ENCODE results near the gene FRMD4A. TPM values are rescaled to one million over a fixed set of nuclear protein-coding genes. Genes with fewer than 3 reads are reported as not detected.

The FRMD4A gene
- total RNA-seq, 1 experiment from 2014 or later: 63.4 TPM

DNA sequence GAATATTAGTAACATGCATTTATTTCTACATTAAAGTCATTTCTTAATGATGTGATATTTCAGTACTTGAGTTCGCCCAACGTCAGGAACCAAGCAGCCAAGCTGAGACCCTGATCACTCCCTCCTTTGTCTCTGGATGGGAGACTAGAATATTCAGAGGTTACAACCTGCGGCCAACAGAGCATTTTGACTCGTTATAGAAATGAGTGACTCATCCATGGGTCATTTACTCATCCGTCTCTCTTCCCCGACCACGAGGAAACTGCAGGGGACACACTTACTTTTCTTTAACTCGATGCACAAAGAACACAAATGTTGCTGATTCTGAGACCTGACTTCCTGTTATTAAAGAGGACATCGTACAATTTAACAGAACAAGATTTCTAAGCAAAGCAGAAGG lies 343.3 kb downstream of the FRMD4A start:
- in situ Hi-C loops (cut with HindIII; ENCODE audit: low sequenced_read_pairs): no loop called here
- no peak for DNase-seq (ENCODE audit: low spot score)

DNA sequence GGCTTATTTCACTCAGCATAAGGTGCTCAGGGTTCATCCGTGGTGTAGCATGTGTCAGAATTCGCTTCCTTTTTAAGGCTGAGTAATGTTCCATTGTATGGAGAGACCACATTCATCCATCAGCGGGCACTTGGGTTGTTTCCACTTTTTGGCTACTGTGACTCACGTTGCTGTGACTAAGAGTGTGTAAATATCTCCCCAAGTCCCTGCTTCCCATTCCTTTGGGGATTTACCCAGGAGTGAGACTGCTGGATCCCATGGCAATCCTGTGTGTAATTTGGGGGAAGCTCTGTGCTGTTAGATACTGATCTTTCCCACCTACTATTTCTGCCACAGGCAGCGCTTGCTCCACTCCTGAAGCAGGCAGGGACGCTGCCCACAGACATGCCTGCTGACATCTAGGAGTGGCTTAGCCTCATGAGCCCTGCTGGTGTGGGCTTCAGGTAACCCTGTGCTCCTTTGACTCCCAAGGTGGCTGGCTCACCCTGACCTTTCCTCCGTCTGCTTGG lies 346.0 kb downstream of the FRMD4A start:
- in situ Hi-C loops (cut with HindIII; ENCODE audit: low sequenced_read_pairs): no loop called here
- no peak for DNase-seq (ENCODE audit: low spot score)

DNA sequence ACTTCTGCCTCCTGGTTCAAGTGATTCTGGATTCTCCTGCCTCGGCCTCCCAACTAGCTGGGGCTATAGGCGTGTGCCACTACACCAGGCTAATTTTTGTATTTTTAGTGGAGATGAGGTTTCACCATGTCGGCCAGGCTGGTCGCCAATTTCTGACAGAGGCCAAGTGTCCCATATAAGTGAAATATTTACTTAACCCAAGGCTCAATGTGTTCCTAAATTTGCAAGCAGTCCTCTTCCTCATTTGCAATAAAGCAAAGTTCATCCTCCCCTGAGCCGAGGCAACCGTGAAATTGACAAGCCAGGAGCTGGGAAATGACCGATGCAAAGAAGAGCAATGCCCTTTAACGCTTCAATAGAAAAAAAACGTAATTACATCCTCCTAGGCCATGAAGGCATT lies 347.7 kb downstream of the FRMD4A start:
- in situ Hi-C loops (cut with HindIII; ENCODE audit: low sequenced_read_pairs): no loop called here
- DNase-seq (ENCODE audit: low spot score): no peak

DNA sequence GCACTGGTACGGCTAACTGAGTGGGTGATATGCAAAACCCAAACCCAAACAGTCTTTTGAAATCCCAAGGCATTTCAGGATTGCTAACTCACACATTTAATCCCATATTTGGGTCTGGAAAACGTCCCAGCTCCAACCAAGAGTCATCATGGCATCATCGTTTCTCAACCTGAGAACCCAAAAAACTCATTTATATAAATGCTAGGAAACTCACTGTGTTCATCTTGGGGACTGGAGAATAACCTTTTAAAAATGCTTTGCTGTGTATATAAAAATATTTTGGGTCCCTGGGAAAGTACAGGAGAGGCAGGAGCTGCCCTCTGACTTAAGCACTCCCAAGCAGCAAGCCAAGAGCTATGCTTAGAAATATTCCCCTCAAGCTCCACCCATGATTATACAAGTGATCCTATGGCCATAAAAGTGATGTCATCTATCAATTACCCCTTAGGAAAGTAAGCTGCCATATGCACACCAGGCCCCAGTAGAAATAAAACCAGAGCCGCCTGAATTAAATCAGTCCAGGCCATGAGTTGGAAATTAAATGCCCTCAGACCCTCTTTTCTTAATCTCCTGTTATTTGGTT lies 352.1 kb downstream of the FRMD4A start:
- no peak for DNase-seq (ENCODE audit: low spot score)
- in situ Hi-C loops (cut with HindIII; ENCODE audit: low sequenced_read_pairs): no loop called here

- no peak for DNase-seq (ENCODE audit: low spot score)
- in situ Hi-C loops (cut with HindIII; ENCODE audit: low sequenced_read_pairs): no loop called here
Measured at GRCh38 chr10:13977861-13978532, 352.7 kb downstream of the FRMD4A start.

DNA sequence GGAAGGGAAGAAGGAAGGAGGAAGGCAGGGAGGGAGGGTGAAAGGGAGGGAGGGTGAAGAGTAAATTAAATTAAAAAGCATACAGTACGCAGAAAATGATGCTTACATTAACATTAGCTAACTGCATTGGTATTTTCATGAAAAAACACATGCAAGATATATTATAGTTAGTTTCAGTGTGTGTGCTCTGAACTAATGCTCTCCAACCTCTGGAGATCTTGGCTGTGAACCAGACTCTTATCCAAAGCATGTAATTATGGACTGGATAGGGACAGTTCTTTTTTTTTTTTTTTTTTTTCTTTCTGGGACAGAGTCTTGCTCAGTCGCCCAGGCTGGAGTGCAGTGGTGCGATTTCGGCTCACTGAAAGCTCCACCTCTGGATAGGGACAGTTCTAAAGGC lies 357.0 kb downstream of the FRMD4A start:
- DNase-seq (ENCODE audit: low spot score): no peak
- in situ Hi-C loops (cut with HindIII; ENCODE audit: low sequenced_read_pairs): no loop called here

GRCh38 chr10:13972609-13973008 lies 358.1 kb downstream of the FRMD4A start:
- no peak for DNase-seq (ENCODE audit: low spot score)

GRCh38 chr10:13971601-13972475 lies 358.9 kb downstream of the FRMD4A start:
- peak; percentile 47 for DNase-seq (ENCODE audit: low spot score)
- in situ Hi-C loops (cut with HindIII; ENCODE audit: low sequenced_read_pairs): no loop called here

More at GRCh38 chr10:13972609-13973008, 358.1 kb downstream of the FRMD4A start:
- in situ Hi-C loops (cut with HindIII; ENCODE audit: low sequenced_read_pairs): no loop called here

GRCh38 chr10:13970957-13971353 lies 359.8 kb downstream of the FRMD4A start:
- in situ Hi-C loops (cut with HindIII; ENCODE audit: low sequenced_read_pairs): no loop called here
- DNase-seq (ENCODE audit: low spot score): no peak

DNA sequence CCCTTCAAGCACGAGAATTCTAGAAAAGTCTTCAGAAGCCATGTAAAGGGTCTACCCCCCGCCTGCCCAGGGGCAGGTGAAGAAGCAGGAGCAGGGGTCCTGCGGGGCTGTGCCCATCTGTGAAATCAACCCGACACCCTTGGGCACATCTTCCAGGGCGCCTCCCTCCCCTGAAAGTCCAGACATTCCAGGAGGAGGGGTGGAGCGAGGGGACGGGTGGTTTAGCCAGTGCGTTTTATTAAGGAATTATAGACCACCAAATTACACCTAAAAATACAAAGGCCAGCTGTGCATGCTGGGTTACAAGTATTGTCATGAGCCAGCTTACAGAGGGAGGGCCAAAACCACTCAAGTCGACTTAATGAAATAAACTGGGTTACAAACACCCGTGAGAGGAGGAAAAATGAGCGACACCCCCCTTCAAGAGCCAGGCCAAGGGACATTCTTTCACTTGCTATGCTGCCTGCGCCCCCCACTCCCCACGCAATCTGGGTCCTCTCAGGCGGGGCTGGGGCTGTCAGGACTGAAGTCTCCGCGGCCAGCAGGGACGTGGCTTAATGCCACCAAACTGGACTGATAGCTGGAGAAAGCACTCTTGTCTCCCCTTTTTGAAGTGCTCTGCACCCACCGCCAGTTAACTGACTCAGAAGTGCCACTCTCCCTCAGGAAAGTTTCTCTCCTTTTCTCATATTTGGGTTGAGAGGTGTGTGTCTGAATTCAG lies 360.3 kb downstream of the FRMD4A start:
- in situ Hi-C loops (cut with HindIII; ENCODE audit: low sequenced_read_pairs): no loop called here
- DNase-seq (ENCODE audit: low spot score): no peak

- no peak for DNase-seq (ENCODE audit: low spot score)
- in situ Hi-C loops (cut with HindIII; ENCODE audit: low sequenced_read_pairs): no loop called here
Measured at GRCh38 chr10:13969792-13970140, 361.0 kb downstream of the FRMD4A start.

DNA sequence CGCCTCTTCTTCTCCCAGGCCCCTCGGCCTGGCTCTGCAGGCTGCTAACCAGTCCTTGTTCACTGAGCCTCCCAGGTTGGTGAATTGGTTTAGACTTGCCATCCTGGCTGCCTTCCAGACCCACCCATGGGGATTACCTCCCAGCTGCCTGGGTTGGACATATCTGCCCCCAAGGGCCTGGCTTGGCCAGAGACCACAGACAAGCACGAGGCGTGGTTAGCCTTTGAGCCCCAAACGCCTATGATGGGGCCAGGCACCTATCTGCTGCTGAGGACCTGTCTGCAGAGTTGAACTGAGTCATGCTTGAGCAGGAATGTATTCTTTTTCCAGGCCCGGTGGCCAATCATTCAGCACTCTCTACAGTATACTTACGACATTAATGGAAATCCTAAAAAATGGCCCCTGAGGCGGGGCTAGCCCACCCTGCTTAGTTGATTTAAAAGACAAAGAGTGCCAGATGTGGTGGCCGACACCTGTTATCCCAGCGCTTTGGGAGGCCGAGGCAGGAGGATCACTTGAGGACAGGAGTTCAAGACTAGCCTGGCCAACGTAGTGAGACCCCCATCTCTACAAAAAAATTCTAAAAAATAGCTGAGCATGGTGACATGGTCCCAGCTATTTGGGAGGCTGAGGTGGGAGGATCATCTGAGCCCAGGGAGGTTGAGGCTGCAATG lies 361.5 kb downstream of the FRMD4A start:
- in situ Hi-C loops (cut with HindIII; ENCODE audit: low sequenced_read_pairs): no loop called here

DNA sequence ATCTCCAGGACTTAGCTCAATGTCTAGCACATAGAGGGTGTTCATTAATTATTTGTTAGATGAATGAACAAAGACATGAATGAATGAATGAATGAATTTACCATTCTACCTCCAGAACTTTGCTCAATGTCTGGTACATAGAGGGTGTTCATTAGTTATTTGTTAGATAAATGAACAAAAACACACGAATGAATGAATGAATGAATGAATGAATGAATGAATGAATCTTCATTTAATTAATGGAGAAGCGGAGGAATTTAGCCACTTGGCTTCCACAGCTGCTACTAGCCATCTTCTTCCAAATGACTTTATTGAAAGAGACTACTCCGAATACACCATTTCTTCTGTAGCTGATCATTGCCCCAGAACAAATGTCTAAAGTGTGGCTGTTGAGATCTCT lies 368.9 kb downstream of the FRMD4A start:
- in situ Hi-C loops (cut with HindIII; ENCODE audit: low sequenced_read_pairs): no loop called here
- DNase-seq (ENCODE audit: low spot score): no peak

More for the DNA sequence above, 361.5 kb downstream of the FRMD4A start:
- DNase-seq (ENCODE audit: low spot score): no peak

GRCh38 chr10:13961097-13961496 lies 369.6 kb downstream of the FRMD4A start:
- in situ Hi-C loops (cut with HindIII; ENCODE audit: low sequenced_read_pairs): no loop called here
- peak; percentile 15 for DNase-seq (ENCODE audit: low spot score)

- no peak for DNase-seq (ENCODE audit: low spot score)
- in situ Hi-C loops (cut with HindIII; ENCODE audit: low sequenced_read_pairs): no loop called here
Measured at GRCh38 chr10:13960603-13961002, 370.1 kb downstream of the FRMD4A start.

DNA sequence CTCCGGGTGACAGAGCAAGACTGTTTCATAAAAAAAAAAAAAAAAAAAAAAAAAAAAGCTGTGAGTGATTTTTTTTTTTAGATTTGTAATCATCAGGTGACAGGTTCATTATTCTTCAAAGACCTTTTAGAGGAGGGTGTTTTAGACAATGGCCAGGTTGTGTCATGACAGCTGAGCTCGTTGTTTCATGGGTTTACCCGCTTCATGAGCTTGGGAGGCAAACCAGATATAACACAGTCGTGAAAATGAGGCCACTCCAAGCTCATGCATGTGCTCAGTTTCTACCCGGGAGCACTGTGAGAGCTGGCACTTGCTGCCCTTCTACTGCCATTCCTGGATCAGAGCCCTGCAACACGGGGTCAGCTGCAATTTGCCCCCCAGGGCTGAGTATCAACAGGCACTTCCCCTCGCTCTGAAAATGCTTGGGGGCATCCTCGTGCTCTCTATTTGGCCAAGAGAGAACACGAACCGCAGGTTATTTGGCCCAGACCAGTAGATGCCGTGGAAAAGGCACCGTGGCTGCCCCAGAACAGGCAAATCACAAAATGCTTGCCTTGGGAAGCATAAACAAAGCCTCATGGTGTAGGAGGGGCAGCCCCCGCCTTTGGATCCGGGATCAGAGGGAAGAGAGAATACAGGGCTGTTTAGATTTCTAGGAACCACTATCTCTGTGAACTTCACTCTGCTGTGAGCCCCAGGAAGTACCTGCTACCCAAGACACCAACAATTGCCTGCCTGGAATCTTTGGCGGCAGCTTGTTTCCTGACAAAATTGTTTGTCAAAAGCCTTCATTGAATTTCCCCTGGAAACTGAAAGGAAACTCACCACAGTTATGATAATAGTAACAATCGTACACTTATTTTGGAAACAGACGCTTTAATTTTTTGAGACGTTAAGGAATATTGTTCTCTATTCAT lies 371.0 kb downstream of the FRMD4A start:
- in situ Hi-C loops (cut with HindIII; ENCODE audit: low sequenced_read_pairs): no loop called here
- peak; percentile 65 for DNase-seq (ENCODE audit: low spot score)

DNA sequence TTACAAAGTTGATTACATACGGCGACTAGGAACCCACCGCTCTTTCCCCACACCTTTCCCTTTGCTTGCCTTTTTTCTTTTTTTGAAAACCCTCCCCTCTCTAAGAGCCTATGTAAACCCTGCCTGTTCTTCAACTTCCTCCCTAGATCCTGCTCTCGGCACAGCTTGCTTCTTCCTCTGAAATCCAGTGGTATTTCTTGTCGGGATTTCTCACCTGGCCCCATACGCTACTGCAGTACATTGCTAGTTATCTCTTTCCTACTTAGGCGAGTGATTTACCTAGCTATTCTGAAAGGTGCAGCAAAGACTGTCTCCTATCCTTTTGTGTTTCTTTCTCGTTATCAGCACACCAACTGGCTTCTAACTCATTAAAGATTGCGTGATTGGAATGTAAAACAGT lies 372.9 kb downstream of the FRMD4A start:
- no peak for DNase-seq (ENCODE audit: low spot score)
- in situ Hi-C loops (cut with HindIII; ENCODE audit: low sequenced_read_pairs): no loop called here

GRCh38 chr10:13956826-13957225 lies 373.9 kb downstream of the FRMD4A start:
- DNase-seq (ENCODE audit: low spot score): peak; percentile 28
- in situ Hi-C loops (cut with HindIII; ENCODE audit: low sequenced_read_pairs): no loop called here

Measured in G401 (cell line).